Stimulated activated CD4-positive, alpha-beta T cell treated with anti-CD3 and anti-CD28 coated beads, Interleukin-15, amount 100 ng/mL, for 48 hours (primary cell): ENCODE measurements around the gene SPATA4.

Experiments
- DNase-seq, 2 donors: peaks; one replicate each; pipeline ENCODE4 v3.0.0-alpha.2; 2020; ENCODE audit warnings: low read depth in 2 of 2

The SPATA4 gene

DNA sequence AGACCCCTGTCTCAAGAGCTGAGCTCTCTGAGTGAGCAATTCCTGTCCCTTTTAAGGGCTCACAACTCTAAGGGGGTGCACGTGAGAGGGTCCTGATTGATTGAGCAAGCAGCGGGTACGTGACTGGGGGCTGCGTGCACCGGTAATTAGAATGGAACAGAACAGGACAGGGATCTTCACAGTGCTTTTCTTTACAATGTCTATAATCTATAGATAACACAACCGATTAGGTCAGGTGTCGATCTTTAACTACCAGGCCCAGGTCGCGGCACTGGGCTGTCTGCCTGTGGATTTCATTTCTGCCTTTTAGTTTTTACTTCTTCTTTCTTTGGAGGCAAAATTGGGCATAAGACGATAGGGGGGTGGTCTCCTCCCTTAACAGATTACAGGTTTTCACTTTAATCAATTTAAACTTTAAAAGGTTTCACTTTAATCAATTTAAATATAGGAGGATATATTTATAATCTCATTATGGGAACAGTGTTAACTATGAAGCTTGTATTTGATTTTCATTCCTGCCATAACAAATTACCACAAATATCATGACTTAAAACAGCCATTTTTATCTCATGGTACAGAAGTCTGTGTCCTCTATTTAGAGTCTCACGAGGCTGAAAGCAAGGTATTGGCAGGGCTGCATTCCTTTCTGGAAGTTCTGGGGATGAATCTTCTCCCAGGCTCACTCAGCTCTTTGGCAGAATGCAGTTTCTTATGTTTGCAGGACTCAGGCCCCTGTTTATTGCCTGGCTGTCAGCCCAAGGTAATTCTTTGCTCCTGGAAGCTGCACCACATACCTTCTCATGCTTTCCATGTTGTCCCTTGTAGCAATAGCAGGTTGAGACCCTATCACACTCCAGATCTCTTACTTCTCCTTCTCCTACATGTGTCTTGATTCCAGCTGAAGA is 5.2 kb downstream of the SPATA4 start:
- DNase-seq = no peak

GRCh38 chr4:176188654-176189053 is 6.7 kb downstream of the SPATA4 start:
- DNase-seq = no peak

DNA sequence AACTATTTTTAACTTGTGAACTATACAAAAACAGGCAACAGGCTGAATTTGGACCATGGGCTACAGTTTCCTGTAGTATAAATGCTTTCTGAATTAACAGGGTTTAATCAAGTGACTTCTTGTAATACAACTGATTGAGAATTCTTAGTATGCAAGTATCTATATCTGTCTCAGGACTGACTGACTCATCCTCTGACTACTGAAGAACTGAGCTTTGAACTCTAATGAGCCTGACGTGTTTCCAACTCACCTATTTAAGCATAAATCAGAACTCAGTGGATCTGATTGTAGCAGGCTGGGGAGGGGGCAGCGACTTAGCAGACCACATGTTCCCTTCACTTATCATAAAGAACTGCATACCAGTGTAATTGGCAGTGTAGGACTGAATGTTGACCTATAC is 7.8 kb downstream of the SPATA4 start:
- no peak for DNase-seq

DNA sequence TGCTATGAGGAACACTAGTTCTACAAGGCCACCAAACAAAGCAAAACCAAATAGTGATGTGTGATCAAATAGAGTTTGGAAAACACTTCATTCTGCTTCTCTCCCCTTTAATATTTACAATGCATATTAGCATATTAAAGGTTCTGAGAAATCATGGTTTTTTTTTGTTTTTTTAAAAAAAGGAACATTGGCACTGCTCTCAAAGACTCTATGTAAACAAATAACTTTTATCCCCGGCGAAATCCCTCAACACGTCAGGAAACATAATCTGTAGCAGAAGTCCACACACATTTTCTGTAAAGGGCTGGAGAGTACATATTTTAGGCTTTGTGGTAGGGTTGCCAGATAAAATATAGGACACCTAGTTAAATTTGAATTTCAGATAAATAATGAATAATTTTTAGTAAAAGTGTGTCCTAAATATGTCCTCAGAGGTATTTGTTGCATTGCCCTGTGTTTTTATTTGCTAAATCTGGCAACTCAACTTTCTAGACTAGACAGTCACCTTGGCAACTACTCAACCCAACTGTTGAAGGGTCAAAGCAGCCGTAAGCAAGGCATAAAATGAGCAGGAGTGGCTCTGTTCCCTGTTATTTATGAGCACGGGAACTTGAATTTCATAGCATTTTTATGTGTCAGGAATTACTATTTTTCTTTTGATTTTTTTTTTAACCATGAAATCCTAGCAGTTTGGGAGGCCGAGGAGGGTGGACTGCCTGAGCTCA is 8.6 kb downstream of the SPATA4 start:
- DNase-seq = no peak

GRCh38 chr4:176186067-176186466 is 9.3 kb downstream of the SPATA4 start:
- DNase-seq = no peak

GRCh38 chr4:176185051-176185450 is 10.3 kb downstream of the SPATA4 start:
- no peak for DNase-seq

GRCh38 chr4:176163041-176163440 is 32.3 kb downstream of the SPATA4 start:
- DNase-seq = no peak

DNA sequence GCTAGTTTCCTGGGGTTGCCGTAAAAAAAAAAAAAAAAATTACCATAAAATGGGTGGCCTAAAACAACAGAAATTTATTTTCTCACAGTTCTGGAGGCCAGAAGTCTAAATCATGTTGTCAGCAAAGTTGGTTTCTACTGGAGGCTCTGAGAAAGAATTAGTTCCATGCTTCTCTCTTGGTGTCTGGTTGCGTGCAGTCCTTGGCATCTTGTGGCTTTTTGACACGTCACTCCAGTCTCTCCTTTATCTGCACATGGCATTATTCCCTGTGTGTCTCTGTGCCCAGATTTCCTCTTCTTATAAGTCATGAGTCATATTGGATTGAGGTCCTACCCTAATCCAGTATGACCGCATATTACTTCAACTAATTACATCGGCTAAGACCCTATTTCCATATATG is 38.7 kb downstream of the SPATA4 start:
- no peak for DNase-seq

- no peak for DNase-seq
Observed at GRCh38 chr4:176153124-176153523, 42.3 kb downstream of the SPATA4 start.

- no peak for DNase-seq
Observed at GRCh38 chr4:176150704-176151103, 44.7 kb downstream of the SPATA4 start.

- no peak for DNase-seq
Observed at GRCh38 chr4:176150356-176150682, 45.1 kb downstream of the SPATA4 start.

DNA sequence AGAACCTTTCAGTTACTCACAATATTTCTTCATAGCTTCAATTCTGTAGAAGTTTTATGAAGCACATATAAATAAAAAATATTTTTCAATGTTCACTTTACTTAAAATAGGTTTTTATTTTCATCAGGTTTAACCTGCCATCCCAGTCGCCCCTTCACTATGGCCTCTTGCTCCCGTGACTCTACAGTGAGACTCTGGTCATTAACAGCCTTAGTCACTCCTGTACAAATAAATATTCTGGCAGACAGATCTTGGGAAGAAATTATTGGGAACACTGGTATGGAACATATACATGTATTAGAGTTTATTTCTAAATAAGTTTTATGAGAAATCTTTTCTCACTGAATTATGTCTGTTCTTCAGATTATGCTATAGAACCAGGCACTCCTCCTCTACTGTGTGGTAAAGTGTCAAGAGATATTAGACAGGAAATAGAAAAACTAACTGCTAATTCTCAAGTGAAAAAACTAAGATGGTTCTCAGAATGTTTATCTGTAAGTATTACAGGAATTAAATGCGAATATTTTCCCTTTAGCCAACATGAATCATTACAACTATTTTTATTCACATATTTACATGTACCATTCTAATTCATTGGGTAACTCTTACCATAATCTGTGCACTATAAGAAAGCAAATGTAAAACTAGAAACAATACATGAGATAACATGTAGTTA is 45.6 kb downstream of the SPATA4 start:
- no peak for DNase-seq

GRCh38 chr4:176142253-176142652 is 53.1 kb downstream of the SPATA4 start:
- DNase-seq = no peak

GRCh38 chr4:176139518-176139917 is 55.9 kb downstream of the SPATA4 start:
- DNase-seq = no peak

DNA sequence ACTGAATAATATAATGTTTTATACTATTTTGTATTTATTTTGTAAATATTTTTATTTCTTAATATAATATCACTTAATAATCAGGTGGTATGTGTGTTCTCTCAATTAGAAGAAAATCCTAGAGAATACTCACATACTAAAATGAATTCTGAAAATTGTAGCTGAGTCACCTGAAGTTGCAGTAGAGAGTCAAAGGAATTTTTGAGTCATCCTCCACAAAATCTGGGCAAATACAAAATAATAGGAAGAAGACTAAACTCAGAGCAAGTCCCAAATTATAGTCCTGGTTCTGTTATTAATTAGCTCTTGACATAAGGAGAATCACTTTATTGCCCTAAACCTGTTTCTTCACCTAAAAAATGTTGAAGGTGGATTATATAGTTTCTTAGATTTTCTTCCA is 57.8 kb downstream of the SPATA4 start:
- DNase-seq = no peak

DNA sequence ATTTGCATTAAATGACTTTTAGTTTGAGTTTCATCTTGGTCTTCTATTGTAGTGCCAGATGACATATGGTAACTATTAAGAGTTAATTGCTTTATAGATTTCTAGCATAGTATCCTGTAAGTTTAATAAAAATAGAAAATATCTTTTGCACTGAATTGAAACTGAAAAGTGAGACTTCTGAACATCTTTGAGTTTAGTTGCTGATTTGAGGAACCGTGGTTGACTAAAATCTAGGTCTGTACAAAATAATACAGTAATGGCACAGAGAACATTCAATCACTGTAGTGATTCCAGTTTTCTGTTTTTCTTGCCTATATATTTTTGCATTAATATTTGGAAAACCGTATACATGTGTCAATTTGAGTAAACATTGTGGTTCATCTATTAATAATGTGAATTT is 60.7 kb downstream of the SPATA4 start:
- no peak for DNase-seq
